Cerebellar cortex (tissue), 1 donor: ENCODE data around the gene FAAP100.
"Not testable (repeated sequence)": the region's sequence is repeated elsewhere in the genome, so short reads cannot be mapped to it uniquely, and the experiment has no call there.

Experiments
- DNase-seq: peaks from one replicate; pipeline ENCODE4 v3.0.0-alpha.2; 2015; ENCODE audit warnings: low spot score

FAAP100 gene, protein sequence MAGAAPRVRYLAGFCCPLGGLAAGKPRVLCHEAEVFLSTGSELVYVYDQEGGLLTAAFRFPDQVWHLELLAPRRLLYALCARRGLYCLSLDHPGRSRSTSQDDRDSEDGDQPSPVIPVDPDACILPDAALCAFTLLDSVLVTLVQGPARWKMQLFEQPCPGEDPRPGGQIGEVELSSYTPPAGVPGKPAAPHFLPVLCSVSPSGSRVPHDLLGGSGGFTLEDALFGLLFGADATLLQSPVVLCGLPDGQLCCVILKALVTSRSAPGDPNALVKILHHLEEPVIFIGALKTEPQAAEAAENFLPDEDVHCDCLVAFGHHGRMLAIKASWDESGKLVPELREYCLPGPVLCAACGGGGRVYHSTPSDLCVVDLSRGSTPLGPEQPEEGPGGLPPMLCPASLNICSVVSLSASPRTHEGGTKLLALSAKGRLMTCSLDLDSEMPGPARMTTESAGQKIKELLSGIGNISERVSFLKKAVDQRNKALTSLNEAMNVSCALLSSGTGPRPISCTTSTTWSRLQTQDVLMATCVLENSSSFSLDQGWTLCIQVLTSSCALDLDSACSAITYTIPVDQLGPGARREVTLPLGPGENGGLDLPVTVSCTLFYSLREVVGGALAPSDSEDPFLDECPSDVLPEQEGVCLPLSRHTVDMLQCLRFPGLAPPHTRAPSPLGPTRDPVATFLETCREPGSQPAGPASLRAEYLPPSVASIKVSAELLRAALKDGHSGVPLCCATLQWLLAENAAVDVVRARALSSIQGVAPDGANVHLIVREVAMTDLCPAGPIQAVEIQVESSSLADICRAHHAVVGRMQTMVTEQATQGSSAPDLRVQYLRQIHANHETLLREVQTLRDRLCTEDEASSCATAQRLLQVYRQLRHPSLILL

DNA sequence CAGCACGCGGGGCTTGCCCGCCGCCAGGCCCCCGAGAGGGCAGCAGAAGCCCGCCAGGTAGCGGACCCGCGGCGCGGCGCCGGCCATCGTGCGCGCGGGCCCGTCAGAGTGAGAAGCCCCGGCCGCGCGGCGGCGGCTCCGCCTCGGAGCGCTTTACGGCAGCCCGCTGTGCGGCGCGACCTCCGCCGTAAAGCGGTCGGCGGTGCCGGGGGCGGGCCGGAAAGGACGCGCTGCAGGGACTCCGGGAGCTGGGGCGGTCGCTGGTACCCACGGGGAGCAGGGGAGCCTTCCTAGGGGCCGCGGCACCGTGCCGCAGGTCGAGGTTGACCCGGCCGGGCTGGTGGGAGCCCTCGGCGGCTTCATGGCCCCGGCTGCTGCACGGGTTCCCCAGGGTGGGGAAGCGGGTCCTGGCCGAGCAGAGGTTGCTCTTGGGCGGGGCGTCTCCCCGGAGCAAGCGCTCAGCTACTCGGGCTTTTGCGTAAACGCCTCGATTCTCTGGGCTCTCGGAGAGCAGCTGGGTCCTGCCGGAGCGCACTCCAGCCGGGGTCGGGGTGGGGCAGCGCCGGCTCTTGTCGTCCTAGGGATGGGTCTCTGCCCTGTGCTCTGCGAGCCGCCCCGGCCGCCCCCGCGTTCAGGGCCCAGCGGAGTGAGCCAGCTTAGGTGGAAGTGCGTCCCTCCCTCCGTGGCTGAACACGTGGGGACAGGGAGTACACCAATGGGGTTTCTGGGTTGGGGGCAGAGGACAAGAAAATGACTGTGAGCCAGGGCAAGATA lies at the start of gene FAAP100:
Gene FAAP100 (minus strand): TSS at position 110 of the 774 bp plus-strand sequence. CDS start 23 bp downstream, at position 87.
- peak; percentile 73 for DNase-seq

DNA sequence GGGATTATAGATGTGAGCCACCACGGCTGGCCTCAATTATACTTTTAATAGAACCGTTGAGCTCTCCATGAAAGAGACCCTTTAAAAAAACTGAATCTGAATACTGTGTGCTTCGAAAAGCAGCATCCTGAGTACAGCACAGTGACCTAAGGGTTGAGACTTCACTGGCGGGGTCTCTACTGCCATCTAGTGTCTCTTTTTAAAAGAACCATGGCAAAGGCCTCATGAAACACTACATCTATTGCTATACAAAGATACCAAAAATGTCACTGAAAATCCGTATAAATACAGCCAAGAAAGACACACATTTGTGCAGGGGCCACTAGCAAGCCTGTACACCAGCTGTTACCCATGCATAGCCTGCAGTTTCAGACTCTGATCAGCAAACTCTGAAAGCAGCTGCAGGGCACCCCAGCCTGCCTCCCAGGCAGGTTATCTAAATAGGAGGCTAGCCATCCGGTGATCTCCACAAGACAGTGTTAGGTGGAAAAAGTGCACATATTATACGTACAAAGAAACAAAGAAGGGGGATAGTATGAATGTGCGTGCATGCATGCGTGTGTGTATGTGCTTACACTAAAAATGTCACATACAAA lies 49.5 kb upstream of the FAAP100 start:
- peak; percentile 81 for DNase-seq

DNA sequence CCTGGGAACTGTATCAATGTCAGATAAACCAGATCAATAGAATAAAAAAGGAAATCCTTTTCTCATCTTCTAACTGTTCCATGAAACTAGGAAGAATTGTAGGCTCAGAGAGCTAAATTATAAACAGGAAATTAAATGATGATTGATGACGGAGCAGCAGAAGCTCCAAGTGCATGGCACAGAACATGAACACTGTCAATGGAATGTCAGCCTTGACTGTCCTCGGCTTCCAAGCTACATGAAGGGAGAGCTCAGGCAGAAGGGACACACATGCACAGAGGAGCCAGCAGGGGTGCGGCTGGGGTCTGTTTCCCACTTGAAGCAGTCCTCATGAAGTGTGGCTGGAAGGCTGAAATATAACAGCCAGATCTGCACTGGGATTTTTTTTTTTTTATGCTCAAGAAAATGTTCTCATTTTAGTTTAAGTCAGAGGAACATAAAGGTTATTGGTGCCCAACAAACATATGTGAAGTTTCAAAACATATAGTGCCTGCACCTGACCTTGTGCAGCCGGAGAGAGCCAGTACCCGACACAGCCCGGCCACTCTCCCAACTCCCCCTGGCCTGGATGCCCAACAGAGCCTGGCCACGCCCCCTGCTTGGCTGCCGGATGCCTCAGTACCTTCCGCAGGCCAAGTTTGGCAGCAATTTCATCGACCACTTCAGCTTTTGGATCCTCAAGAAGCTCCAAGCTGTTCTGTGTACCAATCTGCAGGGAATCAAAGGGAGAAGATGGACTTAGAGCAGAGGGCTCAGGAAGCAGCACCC lies 47.8 kb upstream of the FAAP100 start:
- DNase-seq, result no peak

DNA sequence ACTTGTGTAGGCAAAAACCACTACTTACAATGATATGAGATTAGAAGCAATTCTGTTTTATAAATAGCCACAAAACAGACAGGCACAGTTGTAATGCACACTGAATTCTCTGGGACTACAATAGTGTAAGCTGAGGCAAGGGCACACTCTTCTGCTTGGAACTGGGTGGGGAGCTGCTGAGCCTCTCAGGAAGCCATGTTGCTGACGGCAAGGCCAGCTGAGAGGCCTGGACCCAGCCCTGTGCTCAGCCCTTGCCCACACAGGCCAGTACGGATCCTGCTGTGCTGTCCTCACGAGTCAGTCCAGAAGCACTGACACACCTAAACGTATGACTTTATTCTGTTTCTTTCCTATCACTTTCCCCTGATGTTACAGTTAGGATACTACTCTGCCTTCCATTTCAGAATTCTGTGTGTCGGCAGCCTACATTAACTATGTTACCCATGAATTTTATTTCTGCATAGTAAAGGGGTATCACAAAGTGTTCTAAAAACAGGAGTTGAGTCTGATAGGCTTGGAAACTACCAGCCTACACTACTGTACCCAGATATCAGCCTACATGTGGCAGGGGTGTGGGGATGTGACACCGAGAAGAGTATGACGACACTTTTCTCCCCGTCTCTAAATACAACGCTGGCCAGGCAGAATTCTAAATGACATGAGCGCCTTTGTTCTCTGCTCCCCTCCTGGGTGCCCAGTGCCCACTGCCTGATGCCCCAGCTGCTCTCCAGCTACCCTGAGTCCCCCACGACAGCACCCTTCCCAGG lies 41.1 kb upstream of the FAAP100 start:
- DNase-seq, result no peak

DNA sequence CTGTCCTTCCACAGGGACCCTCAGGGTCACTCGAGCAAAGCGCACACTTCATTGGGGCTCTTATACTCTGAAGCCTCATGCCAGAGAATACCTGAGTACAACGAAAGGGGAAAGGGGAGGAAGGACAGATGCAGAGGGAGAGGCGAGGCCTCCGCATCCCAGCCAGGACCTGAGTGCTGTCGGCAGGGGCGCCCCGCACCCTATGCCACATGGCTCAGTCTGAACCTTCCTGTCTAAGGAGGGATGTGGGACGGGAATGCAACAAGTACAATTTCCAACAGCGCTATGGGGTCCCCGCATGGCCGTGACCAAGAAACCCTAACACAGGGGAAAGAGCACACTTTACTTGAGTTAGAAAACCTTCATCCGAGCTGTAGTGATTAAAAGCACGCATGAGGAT lies 39.8 kb upstream of the FAAP100 start:
- DNase-seq, result no peak

DNA sequence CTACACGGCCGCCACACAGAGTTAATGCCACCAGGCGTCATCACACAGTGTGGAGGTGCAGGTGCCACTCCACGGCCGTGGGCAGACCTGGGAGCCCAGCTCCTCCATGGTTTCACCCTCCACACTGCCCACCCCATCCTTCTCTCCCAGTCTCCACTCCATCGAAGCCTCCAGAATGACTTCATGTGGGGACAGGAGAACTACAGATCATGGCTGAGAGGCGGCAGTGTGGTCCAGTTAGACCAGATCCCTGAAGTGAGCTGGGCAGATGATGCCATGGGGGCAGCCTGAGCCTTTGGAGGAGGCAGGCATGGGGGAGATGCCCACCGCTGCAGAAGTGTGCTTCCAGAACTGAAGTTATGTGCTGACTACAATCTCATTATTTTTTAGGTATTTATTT lies 38.0 kb upstream of the FAAP100 start:
- DNase-seq, result no peak

DNA sequence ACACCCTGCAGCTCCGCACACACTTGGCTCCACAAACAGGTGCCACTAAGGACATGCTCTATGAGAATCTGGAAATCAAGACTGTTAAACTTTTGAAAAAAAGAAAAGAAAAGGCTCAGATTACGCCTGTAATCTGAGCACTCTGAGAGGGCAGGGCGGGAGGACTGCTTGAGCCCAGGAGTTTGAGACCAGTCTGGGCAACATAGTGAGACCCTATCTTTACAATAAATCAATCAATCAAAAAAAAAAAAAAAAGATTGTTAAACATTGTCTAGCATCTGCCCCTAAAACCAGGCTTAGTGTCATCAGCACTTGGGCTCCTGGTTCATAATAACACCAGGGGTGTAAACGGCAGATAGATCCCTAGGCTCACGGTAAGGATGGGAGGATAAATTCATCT lies 37.5 kb upstream of the FAAP100 start:
- no peak for DNase-seq

DNA sequence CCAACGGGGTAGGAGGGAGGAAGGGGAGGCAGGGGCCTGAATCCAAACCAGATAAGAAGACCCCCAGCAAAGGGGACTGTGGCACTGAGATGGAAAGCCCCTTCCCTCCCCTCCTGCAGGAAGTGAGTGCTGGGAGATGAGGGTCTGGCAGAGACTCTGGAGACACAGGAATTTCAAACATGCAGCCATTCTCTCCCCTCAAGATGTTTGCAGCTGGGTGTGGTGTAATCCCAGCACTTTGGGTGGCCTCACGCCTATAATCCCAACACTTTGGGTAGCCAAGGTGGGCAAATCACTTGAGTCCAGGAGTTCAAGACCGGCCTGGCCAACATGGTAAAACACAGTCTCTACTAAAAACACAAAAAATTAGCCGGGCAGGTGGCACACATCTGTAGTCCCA lies 33.9 kb upstream of the FAAP100 start:
- DNase-seq, result no peak

DNA sequence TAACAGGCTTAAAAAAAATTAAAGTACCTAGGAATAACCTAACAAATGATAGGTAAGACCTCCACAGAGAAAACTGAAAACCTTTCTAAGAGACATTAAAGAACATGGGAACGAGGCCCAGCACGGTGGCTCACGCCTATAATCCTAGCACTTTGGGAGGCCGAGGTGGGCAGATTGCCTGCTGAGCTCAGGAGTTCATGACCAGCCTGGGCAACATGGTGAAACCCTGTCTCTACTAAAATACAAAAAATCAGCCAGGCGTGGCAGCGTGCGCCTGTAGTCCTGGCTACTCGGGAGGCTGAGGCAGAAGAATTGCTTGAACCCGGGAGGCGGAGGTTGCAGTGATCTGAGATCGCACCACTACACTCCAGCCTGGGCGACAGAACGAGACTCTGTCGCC lies 32.6 kb upstream of the FAAP100 start:
- not testable (repeated sequence) for DNase-seq

DNA sequence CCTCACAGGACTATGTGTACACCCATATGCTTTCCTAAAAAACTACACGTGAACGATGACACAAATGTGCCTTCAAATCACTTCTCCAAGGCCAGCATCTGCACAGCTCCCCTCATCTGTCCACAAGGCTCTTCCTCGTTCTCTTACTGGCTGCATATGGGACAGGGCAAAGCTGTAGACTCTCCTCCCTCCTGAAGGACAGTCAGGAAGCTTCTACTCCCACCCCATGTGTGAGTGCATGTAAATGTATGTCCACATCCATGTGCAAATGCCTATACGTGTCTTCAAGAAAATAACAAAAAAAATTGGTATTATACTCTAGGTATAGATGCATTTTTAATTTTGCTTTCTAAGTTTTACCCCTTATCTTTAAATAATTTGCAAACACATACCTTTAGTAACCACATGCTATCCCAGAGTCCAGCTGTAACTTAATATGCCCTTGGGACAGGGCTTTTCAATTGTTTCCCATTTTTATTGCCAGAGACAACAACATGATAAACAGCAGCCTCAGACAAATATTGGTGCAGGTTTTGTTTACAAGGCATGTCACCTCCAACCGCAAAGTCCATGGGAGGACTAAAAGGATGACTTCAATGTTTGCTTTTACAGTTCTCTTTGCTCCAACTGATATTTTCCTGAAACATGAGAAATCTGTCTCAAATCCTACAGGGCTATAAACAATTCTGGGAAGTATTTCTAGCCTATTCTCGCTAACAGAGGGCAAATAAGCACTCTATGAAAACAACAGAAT lies 31.6 kb upstream of the FAAP100 start:
- no peak for DNase-seq

DNA sequence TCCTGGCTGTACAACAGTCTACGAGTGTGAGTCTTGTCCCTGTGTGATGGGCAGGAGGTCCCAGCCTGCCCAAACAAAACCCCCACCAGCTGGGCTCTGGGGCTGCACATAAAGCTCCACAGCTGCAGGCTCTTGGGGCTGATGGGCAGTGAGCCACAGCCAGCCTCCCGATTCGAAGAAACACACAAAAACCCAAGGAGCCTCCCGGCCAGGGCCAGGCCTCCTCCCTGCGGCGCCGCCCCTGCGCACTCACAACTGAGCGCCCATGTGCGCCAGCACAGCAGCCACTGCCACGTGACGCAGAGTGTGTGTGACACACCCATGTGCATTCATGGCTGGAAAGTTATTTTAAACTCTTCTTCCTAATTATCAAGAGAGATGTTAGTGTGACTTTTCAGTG lies 30.6 kb upstream of the FAAP100 start:
- no peak for DNase-seq

DNA sequence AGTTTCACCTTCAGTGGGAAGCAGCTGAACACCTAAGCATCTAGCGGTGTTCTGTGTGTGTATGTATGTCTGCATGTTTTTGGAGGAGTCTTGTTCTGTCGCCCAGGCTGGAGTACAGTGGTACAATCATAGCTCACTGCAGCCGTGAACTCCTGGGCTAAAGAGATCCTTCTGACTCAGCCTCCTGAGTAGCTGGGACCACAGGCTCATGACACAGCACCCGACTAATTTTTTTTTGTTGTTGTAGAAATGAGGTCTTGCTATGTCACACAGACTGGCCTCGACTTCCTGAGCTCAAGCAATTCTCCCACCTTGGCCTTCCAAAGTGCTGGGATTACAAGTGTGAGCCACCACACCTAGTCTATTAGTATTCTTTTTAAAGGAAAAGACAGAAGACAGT lies 30.2 kb upstream of the FAAP100 start:
- DNase-seq, result no peak

DNA sequence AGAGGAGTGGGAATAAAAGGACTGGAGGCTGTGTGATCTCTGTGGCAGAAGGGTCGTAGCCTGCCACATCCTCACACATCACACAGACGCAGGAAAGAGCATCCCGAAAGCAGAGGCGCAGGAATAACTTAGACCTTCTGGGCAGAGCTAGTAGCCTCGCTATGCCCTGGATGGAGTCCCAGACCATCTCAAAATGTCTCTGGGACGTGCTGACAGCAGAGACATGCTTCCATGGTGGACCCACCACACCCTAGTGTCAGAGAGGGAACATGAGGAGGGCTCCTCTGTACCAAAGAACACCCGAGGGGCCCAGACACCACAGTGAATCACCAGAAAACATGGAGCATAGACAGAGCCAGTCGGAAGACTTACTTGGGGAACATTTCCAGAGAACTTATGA lies 29.6 kb upstream of the FAAP100 start:
- no peak for DNase-seq

DNA sequence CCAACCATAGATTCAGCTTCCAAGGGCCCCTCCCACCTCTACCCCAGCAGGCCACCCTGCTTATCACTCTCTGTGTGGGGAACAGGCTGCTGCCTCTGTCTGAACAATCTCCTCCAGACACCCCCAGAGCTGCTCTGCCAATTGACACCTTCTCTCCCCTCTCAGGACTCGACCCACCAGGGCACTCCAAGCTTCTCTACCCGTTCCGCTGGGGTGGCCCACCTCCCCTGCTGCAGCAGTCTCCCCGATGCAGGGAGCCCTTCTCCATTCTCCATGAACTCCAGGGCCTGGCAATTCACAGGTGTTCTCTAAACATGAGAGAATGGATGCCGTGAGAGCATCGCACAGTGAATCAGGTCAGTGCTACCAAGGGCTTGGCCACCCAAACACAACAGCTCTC lies 28.3 kb upstream of the FAAP100 start:
- no peak for DNase-seq

DNA sequence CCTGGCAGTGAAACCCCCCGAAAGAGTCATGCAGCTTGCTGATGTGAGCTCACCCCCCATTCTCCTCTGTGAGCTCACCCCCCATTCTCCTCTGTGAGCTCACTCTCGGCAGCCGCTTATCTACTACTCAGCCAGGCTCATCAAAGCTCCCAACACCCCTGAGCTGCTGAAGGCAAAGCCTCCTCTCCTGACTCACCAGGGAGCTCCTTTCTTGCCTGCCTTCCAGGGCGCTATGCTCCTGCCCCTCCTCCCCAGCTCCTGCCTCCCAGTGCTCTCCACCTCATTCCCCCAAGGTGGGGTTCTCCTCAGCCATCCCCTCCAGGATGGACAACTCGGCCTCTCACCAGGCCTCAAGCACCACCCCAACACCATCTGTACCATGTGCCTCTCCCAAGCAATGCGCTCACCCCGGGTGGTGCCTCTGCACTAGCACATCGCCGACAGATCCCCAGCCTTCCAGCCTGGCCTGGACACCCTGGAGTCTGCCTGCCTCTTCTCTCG lies 27.7 kb upstream of the FAAP100 start:
- no peak for DNase-seq

DNA sequence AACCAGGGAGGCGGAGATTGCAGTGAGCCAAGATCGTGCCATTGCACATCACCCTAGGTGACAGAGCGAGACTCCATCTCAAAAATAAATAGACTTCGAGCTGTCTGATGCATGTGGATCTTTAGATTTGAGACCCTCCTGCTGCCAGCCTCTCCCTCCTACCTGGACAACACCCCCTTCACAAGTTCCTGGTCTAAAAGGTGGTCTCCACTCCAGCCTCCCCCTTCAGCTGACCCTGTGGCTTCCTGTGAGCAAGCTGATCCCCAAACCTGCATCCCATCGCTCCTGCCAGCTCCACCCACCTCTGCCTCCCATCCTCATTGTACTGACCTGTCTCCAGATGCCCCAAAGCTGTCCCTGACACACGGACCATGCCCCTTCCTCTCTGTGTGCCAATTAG lies 27.1 kb upstream of the FAAP100 start:
- no peak for DNase-seq

DNA sequence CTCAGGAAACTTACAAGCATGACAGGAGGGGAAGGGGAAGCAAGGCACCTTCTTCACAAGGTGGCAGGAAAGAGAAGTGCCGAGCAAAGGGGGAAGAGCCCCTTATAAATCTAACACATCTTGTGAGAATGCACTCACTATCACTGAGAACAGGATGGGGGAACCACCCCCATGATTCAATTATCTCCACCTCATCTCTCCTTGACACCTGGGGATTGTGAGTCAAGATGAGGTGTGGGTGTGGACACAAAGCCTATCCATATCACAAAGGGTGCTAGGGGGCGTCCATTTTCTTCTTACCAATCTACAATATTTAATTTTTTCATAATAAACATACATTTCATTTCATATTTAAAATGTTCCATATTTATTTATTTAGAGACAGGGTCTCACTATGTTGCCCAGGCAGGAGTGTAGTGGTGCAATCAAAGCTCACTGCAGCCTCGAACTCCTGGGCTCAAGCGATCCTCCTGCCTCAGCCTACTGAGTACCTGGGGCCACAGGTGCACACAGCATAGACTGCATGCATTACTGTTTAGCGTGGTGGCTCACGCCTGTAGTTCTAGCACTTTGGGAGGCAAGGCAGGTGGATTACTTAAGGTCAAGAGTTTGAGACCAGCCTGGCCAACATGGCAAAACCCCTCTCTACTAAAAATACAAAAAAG lies 26.5 kb upstream of the FAAP100 start:
- DNase-seq, result no peak

DNA sequence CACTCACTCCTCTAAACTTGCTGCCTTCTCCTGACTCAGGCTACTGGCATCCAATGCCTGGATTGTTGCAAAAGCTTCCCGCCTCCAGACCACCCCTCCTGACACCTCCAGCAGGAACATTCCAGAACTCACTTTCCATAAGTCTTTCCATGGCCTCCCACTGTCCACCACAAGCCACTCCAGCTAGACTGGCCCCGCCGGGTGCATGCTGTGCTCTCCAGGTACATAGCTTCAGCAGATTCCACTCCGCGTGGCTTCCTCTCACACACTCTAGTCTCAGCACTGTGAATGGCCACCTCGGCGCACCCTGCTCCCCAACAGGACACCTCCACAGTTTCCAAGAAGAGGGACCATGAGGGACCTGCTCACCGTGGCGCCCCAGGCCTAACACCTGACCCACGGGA lies 25.9 kb upstream of the FAAP100 start:
- no peak for DNase-seq
